Measurements from ENCODE around the gene ADGRG3. TPM values are rescaled to one million over a fixed set of nuclear protein-coding genes. Genes with fewer than 3 reads are reported as not detected.

Gene ADGRG3
- total RNA-seq, 1 experiment from 2014 or later, result 0.46 TPM

DNA sequence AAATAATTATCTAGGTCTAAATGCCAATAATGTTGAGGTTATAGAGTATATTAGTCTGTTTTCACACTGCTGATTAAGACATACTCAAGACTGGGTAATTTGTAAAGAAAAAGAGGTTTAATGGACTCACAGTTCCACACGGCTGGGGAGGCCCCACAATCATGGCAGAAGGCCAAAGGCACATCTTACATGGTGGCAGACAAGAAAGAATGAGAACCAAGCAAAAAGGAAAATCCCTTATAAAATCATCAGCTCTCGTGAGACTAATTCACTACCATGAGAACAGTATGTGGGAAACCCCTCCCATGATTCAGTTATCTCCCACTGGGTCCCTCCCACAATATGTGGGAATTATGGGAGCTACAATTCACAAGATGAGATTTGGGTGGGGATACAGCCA, 64.6 kb downstream of the ADGRG3 start:
- H3K36me3 Mint-ChIP-seq (ENCODE audit: insufficient read depth in 1 of 3, low read depth in 3 of 3), result peaks cover 3 to 9% (median 7%) of the 10 kb centered on the region in 3 experiments; a peak in 2 of 7 replicates
- no peak overlapping the region; a peak in 1 of 5 replicates for H3K4me3 Mint-ChIP-seq
- peaks cover 5% of the 10 kb centered on the region for H3K27me3 Mint-ChIP-seq (ENCODE audit: low read depth)

More for the DNA sequence above, 64.6 kb downstream of the ADGRG3 start:
- Mint-ChIP-seq H3K9me3 (peaks cover 0 to 3% of the 10 kb centered on the region in 2 experiments; a peak in 3 of 5 replicates), H3K27ac (no peak overlapping the region), H3K4me1 (peaks cover 11 to 24% of the 10 kb centered on the region in 2 experiments)
- H2BK20ac ChIP-seq (ENCODE audit: low read depth, low read length, poor library complexity, severe bottlenecking), result no peak overlapping the region
- H3K4me1 ChIP-seq (ENCODE audit: insufficient read depth, low read length), result no peaks in the 10 kb centered on the region
- no peak overlapping the region for H3K4ac ChIP-seq (ENCODE audit: low read depth, low read length)
- no peak overlapping the region for H3K4me2 ChIP-seq (ENCODE audit: insufficient read depth, insufficient read length, low read length)
- no peak overlapping the region for H4K91ac ChIP-seq (ENCODE audit: insufficient read length, low read depth, low read length)
- H3K56ac ChIP-seq (ENCODE audit: insufficient read length, low read depth, low read length), result no peak overlapping the region
- H2BK120ac ChIP-seq (ENCODE audit: low read depth, low read length, poor library complexity, severe bottlenecking), result no peak overlapping the region
- H3T11ph ChIP-seq (ENCODE audit: low read length), result no peak overlapping the region
- no peak overlapping the region for H3K27ac ChIP-seq (ENCODE audit: insufficient read length, low read depth, low read length)
- no peak overlapping the region for H2AFZ ChIP-seq (ENCODE audit: low read length)
- no peak overlapping the region for H3K14ac ChIP-seq (ENCODE audit: insufficient read depth, low read length)
- H3K79me1 ChIP-seq (ENCODE audit: insufficient read depth, low read depth, low read length, poor library complexity, severe bottlenecking), result no peaks in the 10 kb centered on the region
- TF ChIP-seq, protein P1, sequence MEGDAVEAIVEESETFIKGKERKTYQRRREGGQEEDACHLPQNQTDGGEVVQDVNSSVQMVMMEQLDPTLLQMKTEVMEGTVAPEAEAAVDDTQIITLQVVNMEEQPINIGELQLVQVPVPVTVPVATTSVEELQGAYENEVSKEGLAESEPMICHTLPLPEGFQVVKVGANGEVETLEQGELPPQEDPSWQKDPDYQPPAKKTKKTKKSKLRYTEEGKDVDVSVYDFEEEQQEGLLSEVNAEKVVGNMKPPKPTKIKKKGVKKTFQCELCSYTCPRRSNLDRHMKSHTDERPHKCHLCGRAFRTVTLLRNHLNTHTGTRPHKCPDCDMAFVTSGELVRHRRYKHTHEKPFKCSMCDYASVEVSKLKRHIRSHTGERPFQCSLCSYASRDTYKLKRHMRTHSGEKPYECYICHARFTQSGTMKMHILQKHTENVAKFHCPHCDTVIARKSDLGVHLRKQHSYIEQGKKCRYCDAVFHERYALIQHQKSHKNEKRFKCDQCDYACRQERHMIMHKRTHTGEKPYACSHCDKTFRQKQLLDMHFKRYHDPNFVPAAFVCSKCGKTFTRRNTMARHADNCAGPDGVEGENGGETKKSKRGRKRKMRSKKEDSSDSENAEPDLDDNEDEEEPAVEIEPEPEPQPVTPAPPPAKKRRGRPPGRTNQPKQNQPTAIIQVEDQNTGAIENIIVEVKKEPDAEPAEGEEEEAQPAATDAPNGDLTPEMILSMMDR (conservative IDR thresholded peaks at IDR 0.05), result no peak
- no peaks in the 10 kb centered on the region for H3K79me2 ChIP-seq (ENCODE audit: insufficient read depth, low read length)
- H3K9me3 ChIP-seq (ENCODE audit: control insufficient read depth, low read depth, low read length), result no peaks in the 10 kb centered on the region
- no peak overlapping the region for H2BK5ac ChIP-seq (ENCODE audit: insufficient read length, low read length)
- peaks cover 11% of the 10 kb centered on the region for H3K23me2 ChIP-seq (ENCODE audit: insufficient read length, low read depth, low read length, poor library complexity, severe bottlenecking)
- no peak overlapping the region for H3K18ac ChIP-seq (ENCODE audit: insufficient read length, low read depth, low read length)
- no CpG with 5 or more reads among the region's 2 CpGs for WGBS (ENCODE audit: extremely low coverage, insufficient read length, low lambda C conversion rate)
- H2BK15ac ChIP-seq (ENCODE audit: low read depth, low read length), result no peak overlapping the region
- no peak for DNase-seq
- no peak overlapping the region for H4K8ac ChIP-seq (replicated peaks; ENCODE audit: insufficient read length, low read depth, low read length)
- no peak overlapping the region for H2BK12ac ChIP-seq (ENCODE audit: insufficient read length, low read depth, low read length)
- no peaks in the 10 kb centered on the region for H3K27me3 ChIP-seq (ENCODE audit: insufficient read depth, low read length)
- H3K23ac ChIP-seq (ENCODE audit: insufficient read length, low read depth, low read length), result no peak overlapping the region
- no peaks in the 10 kb centered on the region for H4K20me1 ChIP-seq (ENCODE audit: control insufficient read depth, insufficient read depth, insufficient read length)
- no peak overlapping the region for H2AK5ac ChIP-seq (ENCODE audit: insufficient read length, low read length)
- no peak overlapping the region for H3K9ac ChIP-seq (ENCODE audit: extremely low read depth, insufficient read length, low read length)
- H4K5ac ChIP-seq (ENCODE audit: insufficient read length, low read depth, low read length), result no peak overlapping the region
